ENCODE results near the gene S100A1.
"Not testable (repeated sequence)": the region's sequence is repeated elsewhere in the genome, so short reads cannot be mapped to it uniquely, and the experiment has no call there.

The S100A1 gene

DNA sequence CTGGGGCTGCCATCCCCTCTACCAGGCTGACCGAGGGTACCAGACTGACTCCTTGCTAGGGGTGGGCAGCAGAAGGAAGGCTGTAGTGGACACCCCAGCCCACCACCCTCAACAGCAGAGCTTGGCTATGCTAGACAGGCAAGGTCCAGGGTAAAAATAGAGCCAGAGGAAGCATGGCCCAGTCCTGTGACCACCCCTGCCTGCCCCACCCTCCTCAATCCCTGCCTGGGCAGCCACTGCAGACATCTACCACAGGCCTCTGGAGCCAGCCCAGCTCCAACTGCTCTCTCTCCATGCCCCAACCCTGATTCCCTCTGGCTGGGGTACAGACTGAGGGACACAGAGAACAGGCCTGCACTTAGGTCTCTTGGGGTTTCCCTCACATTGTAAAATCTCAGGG, 1.7 kb downstream of the S100A1 start:
- DNase-seq (ENCODE audit: low spot score) (no peak), FAIRE-seq (no peak)

DNA sequence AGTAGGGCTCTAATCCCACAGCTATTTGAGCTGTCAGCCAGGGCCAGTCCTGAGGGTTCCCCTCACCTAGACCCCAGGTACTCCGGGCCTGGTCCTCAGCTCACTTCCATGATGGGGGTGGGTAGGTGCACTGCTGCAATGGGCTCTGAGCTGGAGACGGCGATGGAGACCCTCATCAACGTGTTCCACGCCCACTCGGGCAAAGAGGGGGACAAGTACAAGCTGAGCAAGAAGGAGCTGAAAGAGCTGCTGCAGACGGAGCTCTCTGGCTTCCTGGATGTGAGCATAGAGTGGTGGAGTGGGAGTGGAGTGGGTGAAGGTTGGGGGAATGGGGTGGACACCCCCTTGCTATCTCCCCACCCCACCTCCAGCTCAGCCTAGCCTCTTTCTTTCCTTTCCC, 2.1 kb downstream of the S100A1 start:
- DNase-seq (ENCODE audit: low spot score) (no peak), FAIRE-seq (no peak)

- DNase-seq (ENCODE audit: low spot score) (no peak), FAIRE-seq (no peak)
Observed at GRCh38 chr1:153631047-153632022, 3.1 kb downstream of the S100A1 start.

GRCh38 chr1:153633161-153633753, 5.0 kb downstream of the S100A1 start:
- FAIRE-seq (no peak), DNase-seq (ENCODE audit: low spot score) (no peak)

DNA sequence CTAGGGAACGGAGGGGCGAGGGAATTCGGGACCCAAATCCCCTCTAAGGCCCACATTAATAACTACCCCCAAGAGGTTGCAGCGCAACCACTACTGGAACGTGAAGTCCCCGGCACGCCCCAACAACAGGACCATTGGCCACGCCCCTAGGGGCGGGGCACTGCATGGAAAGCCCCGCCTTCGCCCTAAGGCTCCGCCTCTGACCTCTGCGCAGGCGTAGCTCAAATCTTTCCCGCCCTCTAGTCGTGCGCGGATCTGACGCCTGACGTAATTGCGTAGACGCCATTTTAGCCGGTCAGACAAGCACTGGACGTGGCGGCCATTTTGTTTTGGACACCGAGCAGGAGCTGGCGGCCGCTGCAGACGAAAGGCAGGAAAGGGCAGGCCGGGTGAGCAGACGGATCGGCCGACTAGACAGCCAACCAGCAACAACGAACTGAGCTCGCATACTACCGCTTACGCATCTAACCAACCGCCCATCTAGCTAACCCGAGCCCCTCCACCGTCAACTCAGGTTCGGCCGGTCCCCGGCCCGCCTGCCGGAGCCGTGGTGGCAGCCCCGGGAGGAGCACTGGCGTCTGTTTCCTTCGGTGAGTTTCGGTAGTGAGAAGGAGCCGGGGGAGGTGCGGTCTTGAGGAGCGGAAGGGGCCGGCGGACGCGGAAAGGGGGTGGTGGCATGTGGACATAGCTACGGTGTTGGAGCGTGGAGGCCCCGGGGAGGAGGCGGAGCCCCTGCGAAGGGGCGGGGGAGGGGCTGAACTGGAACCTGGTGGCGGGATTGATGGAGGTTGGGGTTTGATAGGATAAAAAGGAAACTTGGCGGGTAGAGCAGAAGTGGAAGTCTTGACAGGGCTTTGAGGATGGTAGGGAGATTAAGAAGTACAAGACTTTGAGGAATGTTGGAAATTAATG, 5.8 kb downstream of the S100A1 start, which contains the start of gene CHTOP:
CHTOP (plus strand) TSS at position 313 of the 912 bp plus-strand sequence. CDS start 2,523 bp downstream, outside the sequence.
- DNase-seq (ENCODE audit: low spot score) (peak; percentile 96), FAIRE-seq (peak; percentile 79)

DNA sequence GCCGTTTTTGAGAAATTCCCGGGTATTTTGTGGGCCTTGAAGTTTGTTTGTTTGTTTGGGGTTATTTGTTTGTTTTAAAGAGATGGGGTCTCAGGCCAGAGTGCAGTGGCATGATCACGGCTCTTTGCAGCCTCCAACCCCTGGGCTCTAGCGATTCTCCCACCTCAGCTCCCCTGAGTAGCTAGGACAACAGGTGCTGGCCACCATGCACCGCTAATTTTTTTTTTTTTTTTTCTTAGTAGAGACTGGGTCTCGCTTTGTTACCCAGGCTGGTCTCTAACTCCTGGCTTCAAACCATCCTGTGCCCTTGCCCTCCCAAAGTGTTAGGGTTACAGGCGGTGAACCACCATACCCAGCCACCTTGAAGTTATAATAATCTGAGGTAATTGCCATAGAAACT, 7.6 kb downstream of the S100A1 start:
- no peak for DNase-seq (ENCODE audit: low spot score)
- FAIRE-seq, result no peak

DNA sequence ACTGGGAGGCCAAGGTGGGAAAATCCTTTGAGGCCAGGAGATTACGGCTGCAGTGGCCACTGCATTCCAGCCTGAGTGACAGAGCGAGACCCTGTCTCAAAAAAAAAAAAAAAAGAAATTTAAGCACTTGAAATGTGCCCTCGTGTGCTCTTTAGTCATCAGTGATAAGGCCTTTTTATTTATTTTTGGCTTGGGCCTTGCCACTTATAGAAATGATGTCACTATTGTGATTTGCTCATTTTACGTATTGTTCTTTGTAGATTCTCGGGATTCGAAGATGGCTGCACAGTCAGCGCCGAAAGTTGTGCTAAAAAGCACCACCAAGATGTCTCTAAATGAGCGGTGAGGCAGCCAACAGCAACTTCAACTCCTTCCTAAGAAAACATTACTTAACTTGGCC, 8.1 kb downstream of the S100A1 start:
- DNase-seq (ENCODE audit: low spot score) (no peak), FAIRE-seq (no peak)

GRCh38 chr1:153638261-153638660, 10.0 kb downstream of the S100A1 start:
- FAIRE-seq, result no peak

GRCh38 chr1:153639280-153639679, 11.0 kb downstream of the S100A1 start:
- FAIRE-seq (no peak), DNase-seq (ENCODE audit: low spot score) (no peak)

More at GRCh38 chr1:153638261-153638660, 10.0 kb downstream of the S100A1 start:
- DNase-seq (ENCODE audit: low spot score), result no peak

DNA sequence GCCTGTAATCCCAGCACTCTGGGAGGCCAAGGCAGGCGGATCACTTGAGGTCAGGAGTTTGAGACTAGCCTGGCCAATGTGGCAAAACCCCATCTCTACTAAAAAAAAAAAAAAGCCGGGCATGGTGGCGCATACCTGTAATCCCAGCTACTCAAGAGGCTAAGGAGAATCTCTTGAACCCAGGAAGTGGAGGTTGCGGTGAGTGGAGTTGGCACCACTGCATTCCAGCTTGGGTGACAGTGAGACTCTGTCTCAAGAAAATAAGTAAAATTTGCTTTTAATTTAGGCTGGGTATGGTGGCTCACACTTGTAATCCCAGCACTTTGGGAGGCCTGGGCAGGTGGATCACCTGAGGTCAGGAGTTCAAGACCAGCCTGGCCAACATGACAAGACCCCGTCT, 12.0 kb downstream of the S100A1 start:
- DNase-seq (ENCODE audit: low spot score); FAIRE-seq: not testable (repeated sequence)

DNA sequence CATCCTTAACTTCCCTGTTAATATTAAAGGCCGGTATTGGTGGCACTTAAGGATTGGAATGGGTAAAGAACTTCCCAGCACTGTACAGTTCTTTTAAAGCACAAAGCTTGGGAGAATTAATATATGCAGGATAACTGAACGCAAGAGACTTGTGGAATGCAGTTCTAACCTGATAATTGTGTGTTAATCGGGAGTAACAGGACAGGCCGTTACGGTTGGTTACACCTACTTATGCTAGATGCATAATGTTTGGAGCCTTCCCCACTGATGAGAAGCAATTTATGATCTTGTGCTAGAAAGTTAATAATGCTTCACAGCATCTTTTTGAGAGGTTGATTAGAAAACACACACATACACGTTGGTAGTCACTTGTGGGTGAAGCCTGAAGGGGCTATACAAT, 12.6 kb downstream of the S100A1 start:
- FAIRE-seq, result no peak
- DNase-seq (ENCODE audit: low spot score), result no peak

DNA sequence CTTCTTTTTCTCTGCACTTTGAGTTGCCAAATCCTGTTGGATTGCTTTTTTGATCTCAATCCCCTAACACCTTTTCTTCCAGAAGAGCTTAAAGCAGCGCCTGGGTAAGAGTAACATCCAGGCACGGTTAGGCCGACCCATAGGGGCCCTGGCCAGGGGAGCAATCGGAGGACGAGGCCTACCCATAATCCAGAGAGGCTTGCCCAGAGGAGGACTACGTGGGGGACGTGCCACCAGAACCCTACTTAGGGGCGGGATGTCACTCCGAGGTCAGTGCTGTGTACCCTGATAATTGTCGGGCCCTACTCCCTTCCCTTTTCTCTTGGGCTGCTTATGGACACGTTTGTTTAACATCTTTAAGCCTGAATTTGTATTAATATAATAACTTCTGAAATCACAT, 13.9 kb downstream of the S100A1 start:
- DNase-seq (ENCODE audit: low spot score), result no peak
- FAIRE-seq, result no peak

DNA sequence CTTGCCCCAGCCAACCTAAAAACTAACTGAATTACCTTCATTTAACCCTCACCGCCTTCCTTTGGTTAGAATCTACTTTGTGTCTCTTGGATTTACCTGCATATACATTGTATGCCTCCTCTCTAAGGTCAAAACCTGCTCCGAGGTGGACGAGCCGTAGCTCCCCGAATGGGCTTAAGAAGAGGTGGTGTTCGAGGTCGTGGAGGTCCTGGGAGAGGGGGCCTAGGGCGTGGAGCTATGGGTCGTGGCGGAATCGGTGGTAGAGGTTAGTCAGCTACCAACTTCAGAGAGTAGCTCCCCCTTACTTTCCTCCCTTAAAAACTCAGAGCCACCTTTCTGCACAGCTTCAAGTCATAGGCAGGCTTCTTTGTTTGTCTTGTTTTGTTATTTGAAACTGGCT, 14.9 kb downstream of the S100A1 start:
- DNase-seq (ENCODE audit: low spot score) (no peak), FAIRE-seq (no peak)

GRCh38 chr1:153643816-153644215, 15.6 kb downstream of the S100A1 start:
- FAIRE-seq, result no peak
- DNase-seq (ENCODE audit: low spot score), result no peak

DNA sequence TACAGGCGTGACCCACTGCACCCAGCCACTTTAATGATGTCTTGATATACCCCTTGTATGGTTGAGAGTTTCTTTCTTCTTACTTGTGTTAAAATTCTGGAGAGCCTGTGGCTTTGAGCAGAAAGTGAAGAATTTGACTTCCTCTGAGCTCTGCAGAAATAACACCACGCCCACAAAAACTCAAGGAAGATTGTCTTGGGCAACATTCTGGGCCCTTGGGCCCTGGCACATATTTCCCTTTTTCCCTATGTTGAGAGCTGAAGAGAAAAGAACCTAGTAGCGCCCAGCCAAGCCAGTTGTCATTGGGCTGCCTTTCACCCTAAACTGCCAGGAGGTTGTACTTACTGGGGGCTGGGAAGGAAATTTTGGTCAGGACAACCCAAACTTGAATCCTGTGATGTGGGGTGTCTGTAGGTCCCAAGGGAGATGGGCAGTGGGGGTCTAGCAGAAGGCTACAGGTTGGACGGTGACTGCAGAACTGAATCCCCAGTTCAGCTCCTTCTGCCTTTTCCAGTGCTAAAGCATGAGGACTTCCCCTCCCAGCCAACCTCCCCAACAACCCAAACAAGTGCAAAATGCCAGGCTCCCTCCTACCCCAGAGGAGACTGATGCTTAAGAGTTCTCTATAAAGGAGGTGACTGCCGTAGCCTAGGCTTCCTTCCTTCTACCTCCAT, 18.6 kb downstream of the S100A1 start:
- DNase-seq (ENCODE audit: low spot score), result no peak
- FAIRE-seq, result no peak

GRCh38 chr1:153647346-153647714, 19.1 kb downstream of the S100A1 start:
- DNase-seq (ENCODE audit: low spot score) (no peak), FAIRE-seq (no peak)

- DNase-seq (ENCODE audit: low spot score), result no peak
- no peak for FAIRE-seq
Observed at GRCh38 chr1:153648000-153648643, 19.9 kb downstream of the S100A1 start.

- DNase-seq (ENCODE audit: low spot score) (no peak), FAIRE-seq (no peak)
Observed at GRCh38 chr1:153649137-153649862, 21.1 kb downstream of the S100A1 start.

DNA sequence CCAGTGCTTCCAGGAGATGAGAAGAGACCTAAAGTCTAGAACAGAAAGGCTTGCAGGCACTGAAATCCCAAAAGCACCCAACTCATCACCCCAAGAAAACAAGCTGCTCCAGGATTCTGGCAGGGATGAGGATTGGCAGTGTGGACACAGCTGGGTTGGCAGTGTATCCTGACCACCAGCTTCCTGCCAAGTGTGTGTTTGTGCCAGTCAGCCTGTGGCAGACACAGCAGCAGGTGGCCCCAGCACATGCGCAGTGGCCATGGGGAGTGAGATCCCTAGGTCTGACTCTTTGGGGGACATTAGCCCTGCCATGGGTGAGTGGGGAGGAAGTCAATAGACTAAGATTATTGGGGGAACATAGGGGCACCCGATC, 21.6 kb downstream of the S100A1 start:
- FAIRE-seq (no peak), DNase-seq (ENCODE audit: low spot score) (no peak)

DNA sequence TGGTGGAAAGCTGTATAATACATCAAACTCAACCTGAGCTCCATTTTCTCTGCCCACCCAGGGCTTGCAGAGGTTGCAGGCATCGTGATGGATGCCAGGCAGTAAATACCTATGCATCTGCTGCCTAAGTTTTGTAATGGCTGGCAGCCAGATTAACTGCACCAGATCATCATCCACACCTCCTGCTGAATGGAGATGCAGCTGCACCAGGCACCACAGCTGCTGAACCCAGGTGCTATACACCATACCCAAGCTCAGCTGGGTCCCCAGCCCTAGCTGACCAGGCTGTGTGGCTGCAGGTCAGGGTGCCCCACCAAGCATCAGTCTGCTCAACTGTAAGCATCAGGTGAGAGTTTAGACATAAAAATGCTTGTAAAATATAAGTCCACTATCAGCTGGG, 23.5 kb downstream of the S100A1 start:
- FAIRE-seq (no peak), DNase-seq (ENCODE audit: low spot score) (no peak)
